Measurements from ENCODE around the gene C1RL. TPM values are rescaled to one million over a fixed set of nuclear protein-coding genes. Genes with fewer than 3 reads are reported as not detected.

The C1RL gene
- total RNA-seq, 4 donors from 2014 or later: 85.9 to 126 (median 107) TPM

DNA sequence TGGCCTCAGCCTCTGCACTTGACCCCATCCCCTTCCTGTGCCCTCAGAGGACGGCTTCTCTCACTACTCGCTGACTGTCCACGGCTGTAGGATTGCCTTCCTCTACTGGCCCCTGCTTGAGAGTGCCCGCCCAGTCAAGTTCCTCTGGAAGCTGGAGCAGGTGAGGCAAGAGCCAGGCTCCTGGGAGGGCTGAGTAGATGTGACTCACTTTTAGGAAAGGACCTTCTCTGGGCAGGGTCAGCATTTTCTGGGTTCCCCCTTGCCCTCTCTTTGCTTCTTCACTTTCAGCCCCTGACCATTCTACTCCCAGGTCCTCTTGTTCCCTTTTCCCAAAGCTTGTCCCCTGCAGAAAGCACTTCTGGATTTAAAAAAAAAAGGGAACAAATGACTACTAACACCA, 28.9 kb upstream of the C1RL start:
- TF ChIP-seq, protein P1, sequence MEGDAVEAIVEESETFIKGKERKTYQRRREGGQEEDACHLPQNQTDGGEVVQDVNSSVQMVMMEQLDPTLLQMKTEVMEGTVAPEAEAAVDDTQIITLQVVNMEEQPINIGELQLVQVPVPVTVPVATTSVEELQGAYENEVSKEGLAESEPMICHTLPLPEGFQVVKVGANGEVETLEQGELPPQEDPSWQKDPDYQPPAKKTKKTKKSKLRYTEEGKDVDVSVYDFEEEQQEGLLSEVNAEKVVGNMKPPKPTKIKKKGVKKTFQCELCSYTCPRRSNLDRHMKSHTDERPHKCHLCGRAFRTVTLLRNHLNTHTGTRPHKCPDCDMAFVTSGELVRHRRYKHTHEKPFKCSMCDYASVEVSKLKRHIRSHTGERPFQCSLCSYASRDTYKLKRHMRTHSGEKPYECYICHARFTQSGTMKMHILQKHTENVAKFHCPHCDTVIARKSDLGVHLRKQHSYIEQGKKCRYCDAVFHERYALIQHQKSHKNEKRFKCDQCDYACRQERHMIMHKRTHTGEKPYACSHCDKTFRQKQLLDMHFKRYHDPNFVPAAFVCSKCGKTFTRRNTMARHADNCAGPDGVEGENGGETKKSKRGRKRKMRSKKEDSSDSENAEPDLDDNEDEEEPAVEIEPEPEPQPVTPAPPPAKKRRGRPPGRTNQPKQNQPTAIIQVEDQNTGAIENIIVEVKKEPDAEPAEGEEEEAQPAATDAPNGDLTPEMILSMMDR (IDR thresholded peaks at IDR 0.05): no peak
- ATAC-seq (ENCODE audit: low FRiP score) (no peak), DNase-seq (ENCODE audit: low spot score) (no peak)

DNA sequence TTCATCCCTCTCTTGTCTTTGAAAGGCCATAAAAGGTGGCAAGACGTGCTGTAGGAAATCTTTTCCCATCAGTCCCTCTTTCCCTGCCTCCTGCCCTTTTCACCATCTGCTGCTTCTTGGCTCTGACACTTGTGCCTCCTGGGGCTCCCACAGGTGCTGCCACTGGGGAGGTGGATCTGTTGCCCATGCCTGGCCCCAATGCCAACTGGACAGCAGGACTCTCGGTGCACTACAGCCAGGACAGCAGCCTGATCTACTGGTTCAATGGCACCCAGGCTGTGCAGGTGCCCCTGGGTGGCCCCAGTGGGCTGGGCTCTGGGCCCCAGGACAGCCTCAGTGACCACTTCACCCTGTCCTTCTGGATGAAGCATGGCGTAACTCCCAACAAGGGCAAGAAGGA, 27.7 kb upstream of the C1RL start:
- TF ChIP-seq, protein P1 (IDR thresholded peaks at IDR 0.05): no peak
- ATAC-seq (ENCODE audit: low FRiP score) (no peak), DNase-seq (ENCODE audit: low spot score) (no peak)

DNA sequence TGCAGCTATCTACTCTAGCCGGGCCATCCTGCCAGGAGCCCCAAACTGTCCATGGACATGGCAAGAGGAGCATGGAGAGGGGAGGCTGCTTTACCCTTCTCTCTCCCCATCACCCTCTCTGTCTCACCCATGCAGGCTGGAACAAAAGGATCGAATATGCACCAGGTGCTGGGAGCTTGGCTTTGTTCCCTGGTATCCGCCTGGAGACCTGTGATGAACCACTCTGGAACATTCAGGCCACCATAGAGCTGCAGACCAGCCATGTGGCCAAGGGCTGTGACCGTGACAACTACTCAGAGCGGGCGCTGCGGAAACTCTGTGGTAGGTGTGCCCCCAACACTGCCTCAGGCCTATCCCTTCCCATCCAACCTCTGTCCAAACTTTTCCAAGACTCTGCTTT, 27.1 kb upstream of the C1RL start:
- ATAC-seq (ENCODE audit: low FRiP score): no peak
- DNase-seq (ENCODE audit: low spot score): no peak
- TF ChIP-seq, protein P1 (IDR thresholded peaks at IDR 0.05): no peak

DNA sequence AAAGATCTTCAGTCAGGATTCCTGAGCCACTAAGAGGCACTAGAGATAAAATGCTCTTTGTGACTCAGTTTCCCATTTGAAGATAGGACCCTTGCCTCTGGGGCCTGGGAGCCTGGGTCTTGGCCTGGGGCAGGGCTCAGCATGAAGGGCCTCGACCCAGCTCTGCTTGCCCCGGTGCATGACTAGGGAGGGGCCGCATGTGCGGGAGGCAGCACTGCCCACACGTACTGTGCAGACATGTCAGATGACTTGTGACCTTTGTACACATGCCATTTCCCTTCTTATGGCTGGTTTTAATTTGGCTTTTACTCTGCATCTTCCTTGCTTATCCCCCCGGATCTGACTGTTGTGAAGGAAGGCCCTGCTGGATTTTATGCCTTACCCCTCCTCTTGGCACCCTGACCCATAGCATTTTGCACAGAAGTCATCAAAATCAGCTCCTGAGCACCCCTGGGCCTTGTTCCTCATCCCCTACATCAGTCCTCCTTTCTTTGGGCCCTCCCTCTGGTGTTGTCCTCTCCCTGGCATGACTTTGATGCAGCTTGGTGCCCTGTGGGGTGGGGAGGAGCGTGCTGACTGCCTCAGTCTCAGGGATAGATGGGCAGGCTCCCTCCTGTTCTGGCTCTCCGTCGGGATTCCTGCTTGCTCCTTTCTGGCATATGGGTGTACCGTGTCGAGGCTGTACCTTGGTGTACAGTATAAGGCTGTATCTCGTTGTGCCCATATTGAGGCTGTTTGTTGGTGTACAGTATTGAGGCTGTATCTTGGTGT, 25.6 kb upstream of the C1RL start:
- ATAC-seq (ENCODE audit: low FRiP score): no peak
- DNase-seq (ENCODE audit: low spot score): no peak
- TF ChIP-seq, protein P1 (IDR thresholded peaks at IDR 0.05): no peak

DNA sequence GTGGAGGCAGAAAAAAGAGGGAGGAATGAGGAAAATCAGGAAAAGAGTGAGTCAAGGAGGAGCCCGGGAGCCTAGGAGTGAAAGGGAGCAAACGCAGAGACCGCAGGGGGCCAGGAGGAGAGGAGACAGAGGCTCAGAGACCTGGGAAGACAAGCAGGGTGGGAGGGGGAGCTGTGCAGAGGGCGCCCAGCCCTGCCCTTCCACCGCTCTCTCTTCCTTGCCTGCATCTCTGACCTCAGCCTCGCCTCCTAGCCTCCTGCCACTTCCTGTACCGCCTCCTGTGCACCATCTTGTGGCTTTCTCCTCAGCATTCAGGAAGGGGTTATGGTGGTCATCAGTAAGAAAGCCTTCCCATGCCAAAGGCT, 22.5 kb upstream of the C1RL start:
- DNase-seq (ENCODE audit: low spot score): no peak
- TF ChIP-seq, protein P1 (IDR thresholded peaks at IDR 0.05): no peak
- ATAC-seq (ENCODE audit: low FRiP score): peak; percentile 0

DNA sequence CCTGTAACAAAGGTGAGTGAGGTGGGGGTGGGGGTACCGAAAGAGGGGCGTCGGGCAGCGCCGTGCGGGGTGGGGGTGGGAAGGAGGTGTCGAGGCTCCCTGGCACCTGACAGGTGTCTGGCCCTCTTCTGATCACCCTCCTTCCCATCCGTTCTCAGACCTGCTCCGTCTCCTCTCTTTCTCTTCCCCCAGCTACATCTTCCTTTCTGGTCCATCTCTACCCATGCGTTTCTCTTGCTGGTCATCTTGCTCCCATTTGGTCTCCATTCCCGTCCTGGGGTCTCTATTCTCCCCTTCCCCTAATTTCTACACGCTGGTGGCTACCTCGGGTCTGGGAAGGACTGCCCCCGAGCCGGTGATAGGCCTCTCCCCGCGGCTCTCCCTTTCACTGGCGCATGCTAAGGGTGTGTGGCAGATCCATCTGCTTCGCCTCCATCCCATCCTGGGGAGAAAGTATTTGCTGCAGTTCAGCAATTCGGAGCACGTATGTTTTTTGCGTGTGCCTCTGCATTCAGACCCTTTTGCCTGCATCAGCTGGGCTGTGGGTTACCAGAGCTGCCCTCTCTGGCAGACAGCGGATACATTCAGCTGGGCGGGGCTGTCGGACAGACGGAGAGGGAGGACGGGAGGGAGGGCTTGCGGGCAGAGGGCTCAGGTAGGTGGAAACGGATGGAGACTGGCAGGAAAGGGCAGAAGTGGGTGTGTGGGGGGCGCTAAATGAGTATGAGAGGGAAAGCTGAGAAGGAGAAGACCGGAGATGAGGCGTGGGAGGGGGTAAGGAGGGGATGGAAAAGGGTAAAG, 21.9 kb upstream of the C1RL start:
- DNase-seq (ENCODE audit: low spot score) (no peak), ATAC-seq (ENCODE audit: low FRiP score) (peak; percentile 58)
- TF ChIP-seq, protein P1 (IDR thresholded peaks at IDR 0.05): no peak
